Measurements from ENCODE around the gene NSMCE1.

GRCh38 chr16:27223701-27224100 is 44.9 kb downstream of the NSMCE1 start:
- TF ChIP-seq CTCF (conservative IDR thresholded peaks at IDR 0.05; ENCODE audit: low read depth, low read length): no peak
- no peak for TF ChIP-seq EZH2 (IDR thresholded peaks at IDR 0.05; ENCODE audit: borderline replicate concordance, low read depth, low read length, poor library complexity, severe bottlenecking)

Data from A673 (cell line).